Activated CD4-positive, alpha-beta T cell treated with anti-CD3 and anti-CD28 coated beads, Interleukin-2, amount 10 ng/mL, durations not matched to agents 24 days and 14 days (primary cell): ENCODE results near the gene TBRG4. TPM values are rescaled to one million over a fixed set of nuclear protein-coding genes. Genes with fewer than 3 reads are reported as not detected.
A peak's percentile ranks its signal among the peaks of the same experiment; 100 is the strongest.

ENCODE experiments used
- DNase-seq: peaks from one replicate; pipeline ENCODE4 v3.0.0; 2022
- H3K27ac Mint-ChIP-seq: one replicate; pipeline ENCODE4 v1.8.0; 2022; ENCODE audit warnings: mild to moderate bottlenecking, mixed read lengths
- H3K27me3 Mint-ChIP-seq: one replicate; pipeline ENCODE4 v1.8.0; 2022; ENCODE audit warnings: mixed read lengths
- H3K36me3 Mint-ChIP-seq: one replicate; pipeline ENCODE4 v1.8.0; 2022; ENCODE audit warnings: low read depth, mild to moderate bottlenecking, mixed read lengths
- H3K4me1 Mint-ChIP-seq: one replicate; pipeline ENCODE4 v1.8.0; 2021; ENCODE audit warnings: mixed read lengths
- H3K4me3 Mint-ChIP-seq: one replicate; pipeline ENCODE4 v1.8.0; 2022; ENCODE audit warnings: mild to moderate bottlenecking, moderate library complexity, mixed read lengths
- H3K9me3 Mint-ChIP-seq: one replicate; pipeline ENCODE4 v1.8.0; 2021; ENCODE audit warnings: mixed read lengths
- intact Hi-C: fragments of 100-400 bp; cut with micrococcal nuclease; formaldehyde crosslinking; loops from one replicate; pipeline ENCODE4 v1.15.1; 2023
- total RNA-seq: library from RNA; stranded (reverse); gene quantifications from 2 replicates; pipeline ENCODE4 v1.2.3, GENCODE V29; 2022

The TBRG4 gene
- total RNA-seq, 1 donor from 2014 or later, result 192 TPM

DNA sequence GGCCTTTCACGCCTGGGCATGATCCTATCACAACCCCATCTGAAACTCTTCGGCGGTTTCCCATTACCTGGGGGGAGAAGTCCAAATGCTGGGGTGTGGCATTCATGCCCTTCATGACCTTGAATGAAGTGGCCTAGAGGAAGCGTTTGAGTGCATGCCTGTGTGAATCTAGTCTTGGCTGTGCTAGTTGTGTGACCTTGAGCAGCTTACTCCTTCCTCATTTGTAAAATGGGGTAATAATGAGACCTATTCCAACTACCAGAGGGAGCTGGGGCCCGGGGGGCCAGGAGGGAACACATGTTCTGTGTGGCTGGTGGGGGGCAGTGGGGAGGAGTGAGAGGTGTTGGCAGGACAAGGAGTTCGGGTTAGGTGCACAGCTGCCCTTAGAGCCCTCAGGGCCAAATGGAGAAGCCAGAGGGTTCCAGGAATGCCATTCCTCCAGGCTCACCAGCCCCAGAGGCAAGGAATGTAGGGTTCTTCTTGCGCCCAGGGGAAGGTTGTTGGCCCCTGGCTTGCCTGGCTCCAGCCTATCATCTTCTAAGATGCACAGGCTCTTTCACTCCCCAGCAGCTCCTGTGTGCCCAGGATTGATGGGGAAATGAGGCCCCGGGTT is 21.3 kb upstream of the TBRG4 start:
- H3K9me3 Mint-ChIP-seq, result no peaks in the 10 kb centered on the region
- no peak for DNase-seq
- no peaks in the 10 kb centered on the region for H3K27me3 Mint-ChIP-seq
- H3K27ac Mint-ChIP-seq, result no peak overlapping the region
- H3K4me1 Mint-ChIP-seq, result peaks cover 12% of the 10 kb centered on the region
- no peaks in the 10 kb centered on the region for H3K36me3 Mint-ChIP-seq
- H3K4me3 Mint-ChIP-seq, result no peak overlapping the region
- intact Hi-C loops, result no loop called here

DNA sequence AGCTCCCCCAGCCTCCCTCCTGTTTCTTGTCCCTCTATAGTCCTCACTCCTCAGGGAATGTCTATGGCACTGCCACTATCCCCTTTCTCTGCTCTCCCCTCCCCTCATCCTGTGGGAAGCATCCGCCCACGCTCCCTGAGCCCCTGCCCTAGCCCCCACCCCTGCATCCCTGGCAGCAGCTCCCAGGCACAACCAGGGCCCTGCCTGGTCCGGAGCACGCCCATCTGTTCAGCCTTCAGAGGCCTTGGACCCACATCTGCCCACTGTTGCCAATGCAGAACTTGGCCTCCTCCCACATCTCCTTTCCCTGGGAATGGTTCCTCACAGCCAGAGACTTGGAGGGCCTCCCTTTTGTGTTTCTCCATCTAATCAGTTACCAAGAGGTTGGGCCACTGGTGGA is 20.4 kb upstream of the TBRG4 start:
- Mint-ChIP-seq H3K4me1 (peaks cover 11% of the 10 kb centered on the region), H3K27me3 (no peaks in the 10 kb centered on the region), H3K27ac (no peak overlapping the region), H3K4me3 (no peak overlapping the region), H3K9me3 (no peaks in the 10 kb centered on the region), H3K36me3 (no peaks in the 10 kb centered on the region)
- intact Hi-C loops, result no loop called here
- no peak for DNase-seq

DNA sequence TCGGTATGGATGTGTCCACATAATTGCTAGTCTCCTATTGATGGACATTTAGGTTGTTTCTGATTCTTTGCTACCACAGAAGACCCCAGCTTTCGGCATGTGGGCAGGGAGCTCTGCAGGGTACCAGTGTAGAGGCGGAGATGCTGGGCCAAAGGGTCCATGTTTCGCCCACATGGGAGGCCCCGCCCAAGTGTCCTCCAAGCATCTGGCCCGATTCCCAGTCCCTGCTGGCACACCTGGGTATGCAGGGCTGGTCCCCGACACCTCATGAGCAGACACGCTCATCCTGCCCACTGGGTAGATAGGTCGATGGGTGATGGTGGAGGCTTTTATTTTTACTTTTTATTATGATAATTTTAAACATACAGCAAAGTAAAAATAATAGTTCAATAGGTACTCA is 19.4 kb upstream of the TBRG4 start:
- no peak overlapping the region for H3K4me3 Mint-ChIP-seq

DNA sequence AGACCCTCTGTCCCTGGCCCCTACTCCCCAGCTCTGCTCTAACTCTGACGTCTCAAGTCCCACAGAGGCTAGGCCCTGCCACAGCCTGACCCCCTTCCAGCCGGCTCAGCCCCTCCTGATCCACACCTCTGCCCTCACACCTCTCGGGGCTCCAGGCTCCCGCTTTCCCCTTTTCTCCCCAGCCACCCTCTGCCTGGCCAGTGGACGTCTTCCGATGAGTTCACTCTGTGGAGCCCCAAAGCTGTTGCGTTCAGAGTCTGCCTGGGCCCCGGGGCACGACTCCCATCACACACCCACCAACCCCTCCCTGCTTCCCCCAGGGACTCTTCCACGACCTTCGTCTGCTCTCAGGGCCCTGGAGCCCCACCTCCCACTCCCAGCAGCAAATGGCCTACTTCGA is 18.4 kb upstream of the TBRG4 start:
- Mint-ChIP-seq H3K4me3 (no peak overlapping the region), H3K4me1 (no peaks in the 10 kb centered on the region), H3K36me3 (no peaks in the 10 kb centered on the region), H3K9me3 (no peaks in the 10 kb centered on the region), H3K27ac (no peak overlapping the region), H3K27me3 (no peaks in the 10 kb centered on the region)
- intact Hi-C loops, result no loop called here
- no peak for DNase-seq

More for the DNA sequence above, 19.4 kb upstream of the TBRG4 start:
- no peak for DNase-seq
- no peaks in the 10 kb centered on the region for H3K9me3 Mint-ChIP-seq
- H3K27ac Mint-ChIP-seq, result no peak overlapping the region
- H3K27me3 Mint-ChIP-seq, result no peaks in the 10 kb centered on the region
- intact Hi-C loops, result no loop called here
- peaks cover 4% of the 10 kb centered on the region for H3K4me1 Mint-ChIP-seq
- H3K36me3 Mint-ChIP-seq, result no peaks in the 10 kb centered on the region

DNA sequence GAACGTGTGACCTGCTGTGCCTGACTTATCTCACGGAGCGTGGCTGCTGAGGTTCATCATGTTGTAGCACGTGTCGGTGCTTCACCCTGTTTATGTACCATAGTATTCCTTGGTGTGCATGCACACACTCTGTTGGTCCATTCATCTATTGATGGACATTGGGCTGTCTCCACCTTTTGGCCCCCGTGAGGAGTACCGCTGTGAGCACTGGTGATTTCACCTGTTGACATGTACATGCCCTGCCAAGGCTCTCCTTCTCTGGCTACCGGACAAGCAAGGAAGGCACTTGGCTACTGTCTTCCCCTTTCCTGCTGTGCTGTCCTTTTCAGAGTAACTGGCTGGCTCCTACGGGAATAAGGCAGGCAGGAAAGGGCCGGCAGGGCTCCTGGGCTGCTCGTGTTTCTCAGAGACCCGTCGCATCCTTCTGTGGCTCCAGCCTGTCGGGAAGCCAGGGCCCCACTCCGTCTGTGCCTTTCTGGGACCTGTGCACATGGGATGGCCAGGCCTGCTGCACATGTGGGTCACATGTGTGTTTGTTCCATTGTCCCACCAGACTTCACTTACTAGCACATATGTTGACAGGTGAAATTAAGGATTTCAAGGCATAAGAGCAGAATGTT is 17.8 kb upstream of the TBRG4 start:
- H3K9me3 Mint-ChIP-seq, result no peaks in the 10 kb centered on the region
- no peak overlapping the region for H3K4me3 Mint-ChIP-seq
- intact Hi-C loops, result no loop called here
- DNase-seq, result no peak
- no peaks in the 10 kb centered on the region for H3K4me1 Mint-ChIP-seq
- H3K36me3 Mint-ChIP-seq, result no peaks in the 10 kb centered on the region
- H3K27me3 Mint-ChIP-seq, result no peaks in the 10 kb centered on the region
- no peak overlapping the region for H3K27ac Mint-ChIP-seq

DNA sequence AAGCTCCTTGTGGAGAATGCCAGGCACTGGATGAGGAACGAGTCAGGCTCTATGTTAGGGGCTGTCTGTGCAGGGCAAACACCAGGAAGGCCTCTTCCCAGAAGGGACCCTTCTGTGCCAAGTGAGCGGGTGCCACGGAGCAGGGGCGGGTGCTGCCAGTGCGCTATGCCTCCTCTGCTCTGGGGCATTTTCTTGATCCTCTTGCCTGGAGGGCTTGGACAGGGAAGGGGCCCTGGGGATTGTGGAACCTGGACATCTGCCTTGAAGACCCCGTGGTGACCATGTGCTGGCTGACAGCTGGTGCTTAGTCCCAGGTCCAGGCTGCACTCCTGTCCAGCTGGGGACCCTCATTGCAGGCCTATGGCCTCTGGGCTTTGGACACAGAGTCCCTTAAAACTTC is 15.4 kb upstream of the TBRG4 start:
- H3K27me3 Mint-ChIP-seq, result no peaks in the 10 kb centered on the region
- no peak overlapping the region for H3K27ac Mint-ChIP-seq
- DNase-seq, result no peak
- H3K4me3 Mint-ChIP-seq, result no peak overlapping the region
- no peaks in the 10 kb centered on the region for H3K9me3 Mint-ChIP-seq
- H3K36me3 Mint-ChIP-seq, result no peaks in the 10 kb centered on the region
- intact Hi-C loops, result no loop called here
- H3K4me1 Mint-ChIP-seq, result peaks cover 13% of the 10 kb centered on the region

DNA sequence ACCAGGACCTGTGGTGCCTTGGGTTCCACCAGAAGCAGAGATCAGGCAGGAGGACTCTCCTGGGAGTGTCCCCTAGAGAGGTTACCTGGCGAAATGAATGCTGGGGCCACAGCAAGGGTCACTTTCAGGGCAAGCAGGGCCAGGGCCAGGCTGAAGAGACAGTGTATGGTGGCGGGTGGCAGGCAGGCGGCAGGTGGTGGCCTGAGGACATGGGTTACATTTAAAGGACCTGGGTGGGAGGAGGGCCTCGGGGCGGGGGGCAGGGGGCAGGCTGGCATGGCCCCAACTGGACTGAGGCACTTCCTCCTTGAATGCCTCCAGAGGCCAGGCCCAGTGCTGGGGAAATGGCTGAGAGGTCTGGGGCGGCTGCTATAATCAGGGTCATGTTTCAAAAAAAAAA is 14.7 kb upstream of the TBRG4 start:
- Mint-ChIP-seq H3K27ac (no peak overlapping the region), H3K27me3 (no peaks in the 10 kb centered on the region), H3K4me3 (no peak overlapping the region), H3K36me3 (no peaks in the 10 kb centered on the region), H3K4me1 (peaks cover 13% of the 10 kb centered on the region), H3K9me3 (no peaks in the 10 kb centered on the region)
- intact Hi-C loops, result no loop called here
- DNase-seq, result no peak

DNA sequence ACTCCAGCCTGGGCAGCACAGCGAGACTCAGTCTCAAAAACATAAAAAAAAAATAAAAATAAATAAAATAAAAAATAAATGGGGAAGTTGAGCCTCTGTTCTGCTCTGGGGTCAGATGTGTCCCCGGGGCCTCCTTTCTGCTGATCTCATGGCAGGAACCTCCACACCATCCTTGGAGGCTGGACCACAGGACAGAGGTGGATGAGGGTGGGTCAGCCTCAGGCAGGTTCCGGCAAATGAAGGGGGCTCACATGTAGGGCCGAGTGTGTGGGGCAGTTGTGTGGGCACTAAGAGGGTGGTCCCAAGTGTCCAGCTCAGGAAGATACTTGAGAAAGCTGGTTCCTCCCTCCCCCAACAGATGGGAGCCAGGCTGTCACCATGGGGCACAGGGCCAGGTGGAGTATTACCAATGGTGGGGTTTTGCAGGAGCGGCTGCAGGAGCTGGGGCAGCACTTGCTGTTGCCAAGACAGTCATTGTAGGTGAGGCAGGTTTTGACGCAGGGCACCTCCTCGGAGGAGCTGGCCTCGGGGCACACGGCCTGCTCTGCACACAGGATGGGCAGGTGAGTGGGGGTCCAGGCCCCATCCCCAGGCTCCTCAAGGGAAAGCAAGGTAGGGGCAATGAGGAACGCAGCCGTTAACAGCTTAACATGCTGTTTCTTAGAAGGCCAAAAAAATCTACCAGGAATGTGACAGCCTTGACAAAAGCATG is 13.9 kb upstream of the TBRG4 start:
- DNase-seq, result no peak
- Mint-ChIP-seq H3K4me3 (no peak overlapping the region), H3K36me3 (no peaks in the 10 kb centered on the region), H3K27me3 (no peaks in the 10 kb centered on the region), H3K27ac (no peak overlapping the region), H3K4me1 (peaks cover 13% of the 10 kb centered on the region), H3K9me3 (no peaks in the 10 kb centered on the region)
- intact Hi-C loops, result no loop called here

DNA sequence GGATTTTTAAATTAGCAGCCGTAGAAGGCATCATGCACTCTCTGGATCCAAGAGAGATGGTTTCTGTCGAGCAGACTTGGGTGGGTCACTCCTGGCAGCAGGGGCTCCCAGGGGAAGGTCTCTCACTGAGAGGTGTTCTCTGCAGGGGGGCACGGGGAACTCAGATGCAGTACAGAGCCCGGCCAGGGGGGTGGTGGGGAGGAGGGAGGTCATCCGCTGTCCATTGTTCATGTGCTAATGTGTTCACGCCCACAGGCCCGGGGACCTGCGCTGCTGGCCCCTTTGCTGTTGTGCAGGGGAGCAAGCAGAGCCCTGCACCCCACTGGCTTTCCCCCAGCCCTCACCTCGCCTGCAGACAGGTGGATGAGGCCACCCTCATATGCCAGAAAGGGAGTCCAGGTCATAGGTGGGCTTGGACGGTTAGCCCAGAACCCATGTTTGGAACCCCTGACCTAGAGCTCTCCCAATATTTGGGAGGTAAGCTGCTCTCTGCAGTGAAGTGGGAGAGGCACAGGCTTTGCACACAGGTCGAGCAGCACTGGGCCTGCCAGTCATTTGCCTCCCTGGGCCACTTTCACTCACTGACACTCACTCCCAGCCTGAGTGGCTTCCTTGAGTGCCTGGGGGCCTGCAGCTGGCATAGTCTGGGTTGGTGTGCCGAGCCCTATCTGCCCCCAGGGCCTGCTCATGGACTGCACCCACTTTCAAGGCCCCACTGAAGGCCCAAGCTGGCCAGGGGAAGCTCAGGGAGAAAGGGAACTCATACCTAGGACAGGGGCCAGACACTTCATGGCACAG is 12.6 kb upstream of the TBRG4 start:
- no peak for DNase-seq
- H3K9me3 Mint-ChIP-seq, result no peaks in the 10 kb centered on the region
- H3K27ac Mint-ChIP-seq, result peak overlapping the region; percentile 87
- intact Hi-C loops, result no loop called here
- no peaks in the 10 kb centered on the region for H3K36me3 Mint-ChIP-seq
- H3K27me3 Mint-ChIP-seq, result no peaks in the 10 kb centered on the region
- H3K4me3 Mint-ChIP-seq, result no peak overlapping the region
- H3K4me1 Mint-ChIP-seq, result peaks cover 13% of the 10 kb centered on the region

DNA sequence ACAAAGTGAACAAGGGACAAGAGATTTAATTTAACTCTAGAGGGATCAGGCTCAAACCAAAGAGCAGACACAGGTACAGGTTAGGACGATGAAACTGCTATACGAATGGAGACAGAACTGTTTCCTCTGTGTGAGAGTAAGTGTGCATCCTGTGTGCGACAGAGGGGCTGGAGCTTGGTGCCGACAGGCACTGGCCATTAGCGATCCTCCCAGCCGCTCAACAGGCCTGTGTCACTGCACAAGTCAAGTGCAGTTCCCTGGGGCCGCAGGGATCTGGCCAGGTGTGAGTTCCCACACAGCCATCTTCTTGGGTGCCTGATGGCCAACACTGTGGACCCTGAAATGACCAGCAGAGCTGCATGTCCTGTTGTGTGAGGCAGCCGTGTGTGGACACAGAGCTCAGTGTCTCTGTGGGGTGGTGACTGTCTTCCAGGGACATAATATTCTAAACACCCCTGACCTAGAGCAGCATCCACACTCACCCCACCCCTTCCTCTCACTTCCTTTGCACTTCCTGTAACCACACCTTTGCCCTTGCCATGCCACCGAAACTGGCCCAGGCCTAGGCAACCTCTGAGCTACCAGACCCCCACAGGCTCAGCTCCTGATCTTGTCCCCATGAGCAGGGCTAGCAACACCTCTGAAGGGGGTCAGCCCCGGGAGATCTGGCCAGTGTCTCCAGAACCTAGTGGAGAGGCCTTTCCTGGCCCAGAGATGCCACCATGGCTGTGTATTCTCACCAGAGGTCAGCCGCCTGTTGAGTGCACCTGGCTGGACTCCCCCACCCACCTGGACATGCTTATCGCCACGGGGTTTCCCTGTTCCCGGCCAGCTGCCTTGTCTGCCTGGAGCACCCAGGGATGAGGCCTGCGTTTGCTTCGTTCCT is 11.7 kb upstream of the TBRG4 start:
- intact Hi-C loops, result no loop called here
- Mint-ChIP-seq H3K27ac (peak overlapping the region; percentile 87), H3K27me3 (no peaks in the 10 kb centered on the region), H3K9me3 (no peaks in the 10 kb centered on the region), H3K36me3 (no peaks in the 10 kb centered on the region), H3K4me3 (peak overlapping the region; percentile 56), H3K4me1 (peaks cover 17% of the 10 kb centered on the region)
- DNase-seq, result peak; percentile 73

DNA sequence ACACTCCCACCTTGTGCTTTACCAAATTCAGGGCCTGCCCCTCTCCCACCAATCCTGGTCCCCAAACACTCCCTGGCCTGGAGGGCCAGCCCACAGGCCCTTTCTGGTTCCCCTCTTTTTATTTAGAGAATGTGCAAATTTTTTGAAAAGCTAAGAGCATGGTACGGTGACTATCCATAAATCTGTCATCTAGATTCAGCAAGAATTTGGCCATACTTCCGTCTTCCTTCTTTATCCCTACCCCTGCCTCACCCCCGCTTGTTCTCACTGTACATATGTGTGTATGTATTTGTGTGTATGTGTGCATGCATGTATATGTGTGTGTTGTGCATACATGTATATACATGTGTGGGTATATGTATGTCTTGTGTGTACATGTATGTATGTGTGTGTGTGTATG is 8.1 kb upstream of the TBRG4 start:
- peaks cover 17% of the 10 kb centered on the region for H3K4me1 Mint-ChIP-seq
- no peaks in the 10 kb centered on the region for H3K9me3 Mint-ChIP-seq
- no peak overlapping the region for H3K27ac Mint-ChIP-seq

DNA sequence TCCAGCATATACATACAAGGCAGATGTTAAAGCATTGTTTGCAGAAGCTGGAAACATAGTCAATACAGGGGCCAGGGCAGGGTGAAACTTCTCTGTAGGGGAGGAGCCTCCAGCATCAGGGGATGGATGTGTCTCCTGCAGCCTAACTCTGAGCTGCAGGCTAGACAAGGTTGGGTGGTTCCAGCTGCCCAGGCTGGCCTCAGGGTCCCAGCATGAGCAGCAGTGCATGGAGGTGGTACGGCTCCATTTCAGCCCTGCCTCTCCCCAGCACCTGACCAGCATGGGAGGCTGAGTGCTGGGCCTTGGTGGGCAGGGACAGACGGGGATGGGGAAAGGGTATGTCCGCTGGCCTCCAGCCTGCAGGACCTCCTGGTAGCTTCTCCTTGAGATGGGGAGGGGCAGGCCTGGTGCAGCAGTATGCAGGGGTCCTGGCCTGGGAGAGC is 7.4 kb upstream of the TBRG4 start:
- DNase-seq, result no peak
- Mint-ChIP-seq H3K4me1 (peaks cover 20% of the 10 kb centered on the region), H3K9me3 (no peaks in the 10 kb centered on the region), H3K4me3 (no peak overlapping the region), H3K27me3 (peaks cover 13% of the 10 kb centered on the region), H3K36me3 (no peaks in the 10 kb centered on the region), H3K27ac (no peak overlapping the region)
- intact Hi-C loops, result no loop called here

More for the DNA sequence above, 8.1 kb upstream of the TBRG4 start:
- no peak for DNase-seq
- intact Hi-C loops, result no loop called here
- Mint-ChIP-seq H3K4me3 (no peak overlapping the region), H3K27me3 (peaks cover 8% of the 10 kb centered on the region), H3K36me3 (no peaks in the 10 kb centered on the region)

DNA sequence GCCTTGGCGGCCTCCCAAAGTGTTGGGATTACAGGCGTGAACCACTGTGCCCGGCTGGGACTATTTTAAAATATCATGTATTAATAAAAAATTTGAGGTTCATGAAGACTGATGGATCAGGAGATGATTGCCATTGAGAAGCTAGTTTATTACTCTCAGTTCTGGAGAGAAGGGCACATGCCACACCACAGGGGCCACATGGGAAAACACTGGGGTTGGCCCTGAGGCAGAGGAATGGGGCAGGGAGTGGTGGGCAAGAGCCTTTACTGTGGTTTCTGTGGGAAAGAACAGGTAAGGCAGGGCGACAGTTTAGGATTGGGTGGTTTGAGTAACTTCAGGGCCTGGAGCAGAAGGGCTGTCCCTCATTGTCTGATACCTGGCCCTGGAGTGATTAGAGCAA is 6.8 kb upstream of the TBRG4 start:
- DNase-seq, result no peak
- H3K36me3 Mint-ChIP-seq, result no peaks in the 10 kb centered on the region
- peaks cover 15% of the 10 kb centered on the region for H3K4me1 Mint-ChIP-seq
- H3K27me3 Mint-ChIP-seq, result peaks cover 13% of the 10 kb centered on the region
- H3K9me3 Mint-ChIP-seq, result no peaks in the 10 kb centered on the region
- no peak overlapping the region for H3K4me3 Mint-ChIP-seq
- intact Hi-C loops, result no loop called here
- no peak overlapping the region for H3K27ac Mint-ChIP-seq
